HepG2 (cell line): ENCODE data around the gene PTPRD.

Experiments
- NR0B2 ChIP-seq: sonication (generic); formaldehyde crosslinking; IDR thresholded peaks from 2 replicates; pipeline ENCODE4 v1.4.0; 2020; ENCODE audit warnings: mild to moderate bottlenecking, missing genetic modification reagents
- NR2C2 ChIP-seq: sonication (generic); formaldehyde crosslinking; IDR thresholded peaks from 2 replicates; pipeline ENCODE4 v1.4.0; 2020; ENCODE audit warnings: missing genetic modification reagents, mild to moderate bottlenecking, moderate library complexity, borderline replicate concordance
- TF ChIP-seq, protein P1 (sequence below): sonication (generic); formaldehyde crosslinking; IDR thresholded peaks from 2 replicates; pipeline ENCODE4 v1.5.0; 2020; ENCODE audit warnings: mild to moderate bottlenecking, missing genetic modification reagents, moderate library complexity
- TF ChIP-seq, protein P2 (sequence below): sonication (generic); formaldehyde crosslinking; IDR thresholded peaks from 2 replicates; pipeline ENCODE4 v1.8.1; 2023; ENCODE audit warnings: missing genetic modification reagents, inconsistent platforms, borderline replicate concordance
- TF ChIP-seq, protein P3 (sequence below): sonication (generic); formaldehyde crosslinking; IDR thresholded peaks from 2 replicates; pipeline ENCODE4 v1.4.0; 2020; ENCODE audit warnings: missing genetic modification reagents

- TF ChIP-seq NR2C2 (CRISPR knock-in tag): no peak
- TF ChIP-seq, protein P1, sequence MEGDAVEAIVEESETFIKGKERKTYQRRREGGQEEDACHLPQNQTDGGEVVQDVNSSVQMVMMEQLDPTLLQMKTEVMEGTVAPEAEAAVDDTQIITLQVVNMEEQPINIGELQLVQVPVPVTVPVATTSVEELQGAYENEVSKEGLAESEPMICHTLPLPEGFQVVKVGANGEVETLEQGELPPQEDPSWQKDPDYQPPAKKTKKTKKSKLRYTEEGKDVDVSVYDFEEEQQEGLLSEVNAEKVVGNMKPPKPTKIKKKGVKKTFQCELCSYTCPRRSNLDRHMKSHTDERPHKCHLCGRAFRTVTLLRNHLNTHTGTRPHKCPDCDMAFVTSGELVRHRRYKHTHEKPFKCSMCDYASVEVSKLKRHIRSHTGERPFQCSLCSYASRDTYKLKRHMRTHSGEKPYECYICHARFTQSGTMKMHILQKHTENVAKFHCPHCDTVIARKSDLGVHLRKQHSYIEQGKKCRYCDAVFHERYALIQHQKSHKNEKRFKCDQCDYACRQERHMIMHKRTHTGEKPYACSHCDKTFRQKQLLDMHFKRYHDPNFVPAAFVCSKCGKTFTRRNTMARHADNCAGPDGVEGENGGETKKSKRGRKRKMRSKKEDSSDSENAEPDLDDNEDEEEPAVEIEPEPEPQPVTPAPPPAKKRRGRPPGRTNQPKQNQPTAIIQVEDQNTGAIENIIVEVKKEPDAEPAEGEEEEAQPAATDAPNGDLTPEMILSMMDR (CRISPR knock-in tag): no peak
- TF ChIP-seq, protein P2, sequence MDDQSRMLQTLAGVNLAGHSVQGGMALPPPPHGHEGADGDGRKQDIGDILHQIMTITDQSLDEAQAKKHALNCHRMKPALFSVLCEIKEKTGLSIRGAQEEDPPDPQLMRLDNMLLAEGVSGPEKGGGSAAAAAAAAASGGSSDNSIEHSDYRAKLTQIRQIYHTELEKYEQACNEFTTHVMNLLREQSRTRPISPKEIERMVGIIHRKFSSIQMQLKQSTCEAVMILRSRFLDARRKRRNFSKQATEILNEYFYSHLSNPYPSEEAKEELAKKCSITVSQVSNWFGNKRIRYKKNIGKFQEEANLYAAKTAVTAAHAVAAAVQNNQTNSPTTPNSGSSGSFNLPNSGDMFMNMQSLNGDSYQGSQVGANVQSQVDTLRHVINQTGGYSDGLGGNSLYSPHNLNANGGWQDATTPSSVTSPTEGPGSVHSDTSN: no peak
- TF ChIP-seq, protein P3, sequence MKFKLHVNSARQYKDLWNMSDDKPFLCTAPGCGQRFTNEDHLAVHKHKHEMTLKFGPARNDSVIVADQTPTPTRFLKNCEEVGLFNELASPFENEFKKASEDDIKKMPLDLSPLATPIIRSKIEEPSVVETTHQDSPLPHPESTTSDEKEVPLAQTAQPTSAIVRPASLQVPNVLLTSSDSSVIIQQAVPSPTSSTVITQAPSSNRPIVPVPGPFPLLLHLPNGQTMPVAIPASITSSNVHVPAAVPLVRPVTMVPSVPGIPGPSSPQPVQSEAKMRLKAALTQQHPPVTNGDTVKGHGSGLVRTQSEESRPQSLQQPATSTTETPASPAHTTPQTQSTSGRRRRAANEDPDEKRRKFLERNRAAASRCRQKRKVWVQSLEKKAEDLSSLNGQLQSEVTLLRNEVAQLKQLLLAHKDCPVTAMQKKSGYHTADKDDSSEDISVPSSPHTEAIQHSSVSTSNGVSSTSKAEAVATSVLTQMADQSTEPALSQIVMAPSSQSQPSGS (CRISPR knock-in tag): no peak
- TF ChIP-seq NR0B2 (CRISPR knock-in tag): no peak
These were observed 942.3 kb downstream of the PTPRD start for GRCh38 chr9:9670454-9670853.
